GM18517 (cell line): Measurements from ENCODE around the gene EDEM1.
A peak's percentile ranks its signal among the peaks of the same experiment; 100 is the strongest.
"Not testable (repeated sequence)": the region's sequence is repeated elsewhere in the genome, so short reads cannot be mapped to it uniquely, and the experiment has no call there.

ENCODE experiments used
- ATAC-seq: cut with Tn5 transposase; IDR thresholded peaks from one replicate; pipeline ENCODE4 v1.9.1; 2021; ENCODE audit warnings: mild to moderate bottlenecking, moderate library complexity; ENCODE audit not compliant: unreplicated experiment

The EDEM1 gene

DNA sequence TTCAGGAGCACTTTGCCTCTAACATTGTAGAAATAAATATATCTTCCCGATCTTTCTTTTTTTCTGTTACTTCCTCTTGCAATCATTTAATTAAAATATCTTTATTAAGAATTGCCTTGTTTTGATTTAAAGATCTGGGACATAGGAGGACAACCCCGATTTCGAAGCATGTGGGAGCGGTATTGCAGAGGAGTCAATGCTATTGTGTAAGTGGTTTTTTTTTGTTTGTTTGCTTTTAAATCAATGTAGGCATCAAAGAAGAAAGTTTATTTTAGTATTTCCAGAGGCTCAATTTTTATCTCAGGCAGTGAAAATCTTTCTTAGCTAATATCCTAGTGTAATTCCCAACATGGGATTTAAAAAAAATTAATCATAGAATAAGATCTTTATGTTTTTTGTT, 15.5 kb upstream of the EDEM1 start:
- ATAC-seq = no peak

DNA sequence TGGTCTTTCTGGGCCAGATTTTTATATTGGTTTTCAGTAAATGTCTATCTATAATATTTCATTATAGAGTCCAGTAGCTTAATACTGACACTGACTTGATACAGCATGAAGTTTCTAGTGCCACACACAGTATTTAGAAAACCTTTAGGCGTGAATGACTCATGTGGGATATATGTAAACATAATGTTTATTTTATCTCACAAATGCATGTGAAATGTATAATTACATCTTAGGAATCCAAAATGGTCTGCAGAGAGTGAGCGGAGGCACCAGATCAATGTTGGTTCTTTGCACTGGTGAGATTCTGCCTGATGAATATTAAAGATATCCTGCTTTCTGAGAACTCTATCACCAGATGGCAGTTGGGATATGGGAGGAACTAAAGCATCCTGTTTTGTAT, 8.5 kb upstream of the EDEM1 start:
- not testable (repeated sequence) for ATAC-seq

DNA sequence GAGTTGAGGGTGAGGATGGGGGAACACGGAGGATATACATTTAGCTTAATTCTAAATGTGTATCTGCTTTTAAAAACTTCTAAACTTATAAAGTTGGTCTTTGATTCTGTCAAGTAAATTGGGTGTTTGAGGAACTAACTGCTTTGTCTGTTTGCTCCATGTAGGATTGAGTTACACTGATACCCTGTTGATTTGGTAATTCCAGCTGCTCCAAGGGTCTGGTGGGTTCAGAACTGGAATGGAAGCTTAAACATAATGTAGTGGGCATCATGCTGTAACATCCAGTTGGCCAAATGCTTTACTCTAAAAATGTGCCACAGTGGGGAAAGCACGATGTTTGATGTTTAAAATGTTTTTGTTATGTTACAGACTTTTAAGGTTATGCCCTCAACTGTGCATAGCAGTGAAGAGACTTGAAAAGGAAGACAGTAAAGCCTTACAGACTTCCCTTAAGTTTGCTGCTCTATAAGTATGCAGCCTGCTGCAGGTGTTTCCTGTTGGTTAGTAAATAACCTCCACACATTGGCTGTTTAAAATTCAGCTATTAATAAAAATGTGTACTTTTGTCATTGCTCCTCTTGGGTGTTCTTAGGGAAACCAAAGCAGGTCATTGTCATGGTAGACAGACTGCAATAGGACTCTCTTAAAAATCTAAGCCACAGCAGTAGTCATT, 5.9 kb upstream of the EDEM1 start:
- ATAC-seq = peak; percentile 70

DNA sequence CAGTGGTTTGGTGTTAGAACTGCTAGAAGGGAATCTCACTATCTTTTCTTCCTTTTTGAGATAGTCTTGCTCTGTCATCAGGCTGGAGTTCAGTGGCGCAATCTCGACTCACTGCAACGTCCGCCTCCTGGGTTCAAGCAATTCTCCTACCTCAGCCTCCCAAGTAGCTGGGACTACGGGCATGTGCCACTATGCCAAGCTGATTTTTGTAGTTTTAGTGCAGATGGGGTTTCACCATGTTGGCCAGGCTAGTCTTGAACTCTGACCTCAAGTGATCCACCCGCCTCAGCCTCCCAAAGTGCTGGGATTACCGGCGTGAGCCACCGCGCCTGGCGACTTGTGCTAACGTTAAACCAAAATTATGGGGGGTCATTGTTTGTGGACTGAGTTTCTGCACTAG, 3.8 kb upstream of the EDEM1 start:
- ATAC-seq = not testable (repeated sequence)

DNA sequence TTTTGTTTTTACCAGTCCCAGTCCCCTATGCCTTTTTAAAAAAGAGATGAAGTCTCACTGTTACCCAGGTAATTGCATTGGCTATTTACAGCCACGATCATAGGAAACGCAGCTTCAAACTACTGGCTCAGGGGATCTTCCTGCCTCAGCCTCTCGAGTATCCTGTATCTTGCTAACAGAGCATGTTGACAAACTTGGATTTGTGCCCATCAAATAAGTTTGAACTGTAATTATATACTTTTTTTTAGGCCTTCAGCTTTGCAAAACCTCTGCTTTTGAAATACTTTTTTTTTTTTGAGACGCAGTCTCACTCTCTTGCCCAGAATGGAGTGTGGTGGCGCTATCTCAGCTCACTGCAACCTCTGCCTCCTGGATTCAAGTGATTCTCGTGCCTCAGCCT, 3.0 kb upstream of the EDEM1 start:
- no peak for ATAC-seq

DNA sequence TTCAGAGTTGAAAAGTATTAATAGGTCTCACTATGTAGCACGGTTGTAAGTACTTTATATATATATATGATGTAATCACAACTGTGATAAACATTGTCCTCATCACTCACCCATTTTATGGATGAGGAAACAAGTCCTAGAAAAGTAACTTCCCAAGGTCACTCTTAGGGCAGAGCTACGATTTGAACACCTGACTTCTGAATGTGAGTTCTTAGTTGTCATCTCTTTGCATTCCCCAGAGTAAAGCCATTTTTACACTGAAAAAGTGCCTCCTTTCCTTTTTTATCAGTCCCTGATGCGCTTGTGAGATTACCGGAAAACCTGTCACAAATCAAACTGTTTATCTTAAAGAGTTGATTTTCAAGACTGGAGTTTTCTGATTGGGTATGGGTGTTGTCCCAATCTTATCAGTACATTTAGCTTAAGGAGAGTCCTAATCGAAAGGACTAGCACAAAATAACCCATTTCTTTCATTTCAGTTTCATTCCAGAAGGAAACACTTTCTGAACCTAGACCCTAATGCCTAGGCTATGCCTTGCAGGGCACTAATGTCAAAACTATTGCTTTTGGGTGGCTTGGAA, 2.3 kb upstream of the EDEM1 start:
- no peak for ATAC-seq

DNA sequence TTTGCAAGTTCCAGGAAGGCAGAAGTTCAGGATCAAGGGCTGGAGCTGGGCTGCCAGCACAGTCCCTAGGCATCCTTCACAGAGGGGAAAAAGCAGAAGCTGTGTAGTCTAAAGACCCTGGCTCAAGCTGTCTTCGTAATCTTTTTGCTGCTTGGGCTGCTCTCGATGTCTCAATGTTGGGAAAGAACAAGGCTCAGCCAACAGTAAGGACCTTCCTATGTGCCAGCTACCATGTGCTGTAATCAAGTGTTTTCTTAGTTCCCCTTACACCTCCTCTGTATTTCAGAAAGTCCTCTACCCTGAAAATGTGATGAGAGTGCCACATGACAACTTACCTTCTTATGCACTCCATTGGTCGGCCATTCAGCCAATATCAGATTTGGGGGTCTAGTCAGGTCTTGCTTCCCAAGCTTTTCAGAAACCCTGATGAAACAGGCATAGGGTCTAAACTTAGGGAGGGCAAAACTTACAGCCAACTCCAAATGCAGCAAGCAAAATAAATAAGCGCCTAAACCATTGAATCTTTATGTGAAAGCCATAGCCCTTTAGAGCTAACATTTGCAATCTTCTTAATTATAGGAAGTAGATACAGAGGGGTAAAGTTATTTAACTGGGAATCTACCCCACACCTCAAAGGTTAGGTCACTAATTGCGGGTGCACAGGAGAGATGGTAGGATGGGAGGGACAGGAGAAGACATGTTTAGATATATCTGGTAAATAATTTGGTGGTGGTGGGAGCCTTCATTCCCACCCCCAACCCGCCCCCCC, 1.2 kb upstream of the EDEM1 start:
- peak; percentile 29 for ATAC-seq

DNA sequence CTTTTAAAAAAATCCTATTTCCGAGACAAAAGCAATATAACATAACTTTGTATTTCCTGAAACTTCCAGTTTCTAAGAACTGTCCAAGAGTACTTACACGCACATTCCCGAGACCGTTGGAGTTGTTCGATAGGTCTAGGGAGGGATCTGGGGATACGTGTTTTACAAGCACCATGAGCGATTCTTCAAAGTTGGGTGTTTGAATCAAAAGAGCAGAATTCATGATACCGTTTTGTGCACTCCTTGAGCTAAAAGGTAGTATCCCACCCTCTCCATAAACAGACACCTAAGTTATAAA, 700 bp upstream of the EDEM1 start:
- no peak for ATAC-seq

DNA sequence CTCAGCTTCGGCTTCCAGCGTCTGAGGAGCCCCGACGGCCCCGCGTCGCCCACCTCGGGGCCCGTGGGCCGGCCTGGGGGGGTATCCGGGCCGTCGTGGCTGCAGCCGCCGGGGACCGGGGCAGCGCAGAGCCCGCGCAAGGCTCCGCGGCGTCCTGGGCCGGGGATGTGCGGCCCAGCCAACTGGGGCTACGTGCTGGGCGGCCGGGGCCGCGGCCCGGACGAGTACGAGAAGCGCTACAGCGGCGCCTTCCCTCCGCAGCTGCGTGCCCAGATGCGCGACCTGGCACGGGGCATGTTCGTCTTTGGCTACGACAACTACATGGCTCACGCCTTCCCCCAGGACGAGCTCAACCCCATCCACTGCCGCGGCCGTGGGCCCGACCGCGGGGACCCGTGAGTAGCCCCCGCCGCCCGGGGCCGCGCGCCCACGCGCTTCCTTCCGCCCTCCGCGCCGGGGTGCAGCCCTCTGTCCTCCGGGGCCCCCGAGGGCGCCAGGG, 462 bp downstream of the EDEM1 start:
- ATAC-seq = peak; percentile 4

DNA sequence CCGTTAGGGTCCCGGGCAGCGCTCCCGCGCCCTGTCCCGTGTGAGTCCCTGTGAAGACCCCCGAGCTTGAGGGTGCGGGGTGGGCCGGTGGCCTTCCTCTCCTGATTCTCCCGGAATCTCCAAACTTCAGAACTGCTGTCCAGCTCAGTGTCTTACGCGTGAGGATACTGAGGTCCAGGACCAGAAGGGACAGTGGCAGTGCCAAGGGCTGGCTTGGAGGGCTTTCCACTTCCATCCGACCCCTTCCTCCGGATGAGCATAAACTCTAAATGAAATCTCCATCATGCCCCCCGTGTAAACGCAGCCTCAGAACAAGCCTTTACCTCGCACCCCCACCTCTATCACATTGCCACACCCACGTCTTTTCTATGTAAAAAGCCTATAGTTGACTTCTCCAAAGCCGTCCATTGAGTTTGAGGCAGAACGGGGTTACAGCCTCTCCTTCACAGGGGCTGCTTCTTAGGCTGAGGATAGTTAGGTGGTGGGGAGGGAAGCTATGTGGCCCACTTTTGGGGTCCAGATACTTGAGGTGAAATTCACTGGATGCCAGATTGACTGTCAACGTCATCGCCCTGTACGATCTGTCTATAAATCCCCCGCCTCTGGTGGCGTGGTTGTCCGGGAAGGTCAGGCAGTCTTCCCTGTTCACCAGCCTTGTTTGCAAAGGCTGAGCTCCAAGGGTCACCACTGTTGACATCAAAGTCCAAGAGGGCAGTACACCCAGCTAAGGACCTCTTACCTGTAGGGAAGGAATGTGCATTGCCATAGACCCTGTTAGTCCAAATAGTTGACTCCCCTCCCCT, 1.1 kb downstream of the EDEM1 start:
- ATAC-seq = no peak

DNA sequence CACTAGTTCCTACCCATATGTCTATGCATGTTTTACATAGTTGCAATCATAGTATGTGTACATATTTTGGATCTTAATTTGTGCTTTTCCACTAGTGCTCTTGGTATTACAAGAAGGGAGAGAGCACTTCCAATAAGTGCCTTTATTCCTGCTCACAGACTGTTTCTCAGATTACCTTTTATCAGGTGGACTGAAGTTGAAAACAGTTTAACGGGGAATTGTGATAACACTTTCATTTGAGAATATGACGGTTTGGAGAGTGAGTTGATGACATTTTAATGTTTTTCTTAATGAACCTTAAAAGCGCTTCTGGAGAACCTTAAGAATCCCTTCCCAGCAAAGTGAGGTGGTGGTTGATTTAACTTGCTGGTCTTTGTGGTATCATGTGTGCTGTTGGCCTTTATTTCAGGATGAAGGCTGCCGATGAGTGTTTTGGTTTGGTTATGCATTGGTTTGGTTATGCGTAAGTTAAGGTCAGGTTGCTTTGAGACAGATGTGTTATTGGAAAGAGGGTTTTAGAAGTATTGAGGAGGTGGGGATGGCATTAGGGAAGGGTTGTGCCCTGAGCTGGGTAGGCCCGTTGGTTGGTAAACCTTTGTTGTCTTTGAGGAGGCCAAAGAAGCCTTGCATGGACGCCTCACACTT, 2.8 kb downstream of the EDEM1 start:
- ATAC-seq = no peak

DNA sequence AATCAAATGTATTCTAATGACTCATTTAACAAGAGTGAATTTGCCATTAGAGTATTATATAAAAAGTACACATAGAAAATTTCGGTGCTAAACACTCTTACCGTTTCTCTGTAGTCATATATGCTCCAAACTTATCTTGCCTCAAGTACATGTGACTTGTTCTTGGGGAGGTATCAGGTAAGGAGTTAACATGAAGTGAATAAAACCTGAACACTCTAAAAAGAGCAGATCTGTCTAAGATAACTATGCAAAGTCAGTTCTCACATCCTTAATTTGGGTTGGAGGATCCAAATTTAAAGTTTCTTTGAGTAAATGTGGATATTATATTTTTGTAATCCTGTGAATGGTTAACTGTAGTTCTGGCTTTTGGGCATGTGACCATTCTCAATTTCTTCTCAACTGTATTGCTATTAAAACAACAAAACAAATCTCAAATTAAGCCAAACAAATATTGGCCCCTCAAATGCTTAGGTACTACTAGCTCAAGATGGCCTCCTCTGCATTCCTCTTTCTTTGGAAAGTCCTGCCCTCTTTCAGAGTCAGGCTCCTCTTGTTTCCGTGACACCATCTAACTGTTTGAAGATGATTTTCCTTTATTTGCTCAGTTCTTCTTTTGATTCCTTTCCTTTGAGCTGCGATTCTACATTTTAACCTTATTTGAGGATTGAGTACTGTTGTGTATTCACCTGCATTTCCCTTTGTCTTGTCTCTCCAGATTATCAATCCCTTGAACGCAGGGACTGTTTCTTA, 4.2 kb downstream of the EDEM1 start:
- ATAC-seq = no peak

DNA sequence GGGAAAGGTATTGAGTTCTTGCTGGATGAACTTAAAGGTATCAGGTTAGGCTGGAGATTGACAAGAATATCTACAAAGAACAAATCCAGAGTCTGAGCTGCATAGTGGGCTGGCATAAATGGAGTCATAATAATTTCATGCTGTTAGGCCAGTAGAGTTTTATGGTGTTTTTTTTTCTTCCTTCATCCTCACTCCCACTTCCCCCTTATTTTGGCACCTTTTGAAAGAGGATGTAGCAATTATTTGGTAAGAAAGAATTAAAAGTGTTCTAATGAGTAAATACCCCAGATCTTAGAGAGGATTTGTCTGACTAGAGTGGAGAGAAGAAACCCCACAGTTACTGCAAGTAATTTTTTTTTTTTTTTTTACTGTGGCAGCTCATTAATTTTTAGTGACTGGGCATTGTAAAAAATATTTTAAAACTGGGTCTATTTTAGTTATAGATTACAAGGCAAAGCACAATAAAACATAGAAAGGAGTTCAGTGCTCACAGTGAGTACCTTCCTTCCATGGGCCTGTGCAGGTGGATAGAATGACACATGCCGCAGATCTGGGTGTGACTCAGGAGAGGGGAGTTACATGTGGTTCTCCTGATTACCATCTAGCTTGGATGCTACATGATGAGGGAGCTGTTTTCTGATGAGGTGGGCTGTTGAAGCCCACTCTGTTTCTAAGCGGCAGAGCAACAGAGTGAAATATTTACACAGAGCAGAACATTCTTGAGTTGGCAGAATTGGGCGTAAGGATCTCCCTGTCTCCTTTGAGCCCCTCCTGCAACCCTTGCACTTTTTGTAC, 5.3 kb downstream of the EDEM1 start:
- ATAC-seq = no peak

DNA sequence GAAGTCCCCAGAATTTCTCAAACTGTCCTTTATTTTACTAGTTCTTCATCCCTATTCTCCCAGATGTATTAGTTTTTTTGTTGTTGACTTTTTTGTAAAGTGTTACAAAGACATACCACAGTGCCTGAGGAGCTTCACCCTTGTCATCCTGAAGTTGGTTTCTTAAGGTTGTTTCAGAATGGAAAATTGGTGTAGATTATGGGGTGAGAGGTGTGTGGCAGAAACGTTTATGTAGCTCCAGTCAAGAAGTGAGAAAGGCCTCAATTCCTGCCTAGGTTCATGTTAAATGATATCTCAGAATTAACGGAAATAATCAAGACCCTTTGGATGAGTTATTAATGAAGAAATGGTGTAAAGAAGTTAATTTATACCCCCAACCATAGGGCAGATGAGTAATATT, 6.8 kb downstream of the EDEM1 start:
- no peak for ATAC-seq

DNA sequence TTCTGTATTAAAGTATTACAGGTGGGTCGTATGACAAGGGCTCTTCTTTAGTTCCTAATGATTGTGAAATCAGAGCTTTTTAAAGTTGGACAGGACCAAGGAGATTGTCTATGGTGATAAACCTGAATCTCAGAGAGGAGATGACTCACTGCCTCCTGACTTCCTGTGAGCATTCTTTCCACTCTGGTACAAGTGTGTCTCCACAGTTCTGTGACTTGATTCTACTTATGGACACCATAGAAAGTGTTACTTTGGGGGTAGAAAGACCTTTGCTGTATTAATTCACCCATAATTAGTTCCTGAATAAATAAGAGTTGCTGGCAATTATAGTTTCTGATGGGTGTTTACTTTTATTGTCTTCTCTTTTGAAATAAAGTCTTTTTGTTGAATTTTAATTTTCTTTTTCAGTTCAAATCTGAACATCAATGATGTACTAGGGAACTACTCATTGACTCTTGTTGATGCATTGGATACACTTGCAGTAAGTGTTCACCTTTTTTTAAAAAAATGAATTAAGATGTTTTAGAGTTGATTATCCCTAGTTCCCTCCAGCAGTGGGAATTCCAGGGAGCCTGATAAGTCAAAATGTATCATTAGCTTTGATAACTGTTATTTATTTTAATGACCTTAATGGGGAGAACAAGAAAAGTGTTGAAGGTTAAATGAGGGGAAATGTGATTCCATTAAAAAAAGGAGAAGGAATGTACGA, 7.4 kb downstream of the EDEM1 start:
- peak; percentile 35 for ATAC-seq

DNA sequence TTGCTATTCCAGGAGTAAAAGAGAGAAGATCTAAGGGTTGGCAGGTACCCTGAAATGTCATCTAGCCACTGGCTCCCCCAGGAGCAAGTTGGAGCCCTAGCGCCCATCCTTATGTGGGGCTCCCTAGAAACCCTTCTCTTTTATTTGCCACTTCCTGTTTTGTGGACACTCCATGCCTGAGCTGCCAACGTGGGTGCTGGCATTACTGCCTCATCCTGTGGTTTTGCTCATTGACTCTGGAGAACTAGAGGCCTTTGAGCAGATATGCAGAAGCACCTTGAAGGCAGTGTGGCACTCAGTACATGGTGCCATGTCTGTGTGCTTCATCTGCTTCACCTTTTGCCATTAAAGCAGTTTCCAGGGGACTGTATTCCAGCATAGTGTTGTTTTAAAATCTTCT, 8.1 kb downstream of the EDEM1 start:
- no peak for ATAC-seq

DNA sequence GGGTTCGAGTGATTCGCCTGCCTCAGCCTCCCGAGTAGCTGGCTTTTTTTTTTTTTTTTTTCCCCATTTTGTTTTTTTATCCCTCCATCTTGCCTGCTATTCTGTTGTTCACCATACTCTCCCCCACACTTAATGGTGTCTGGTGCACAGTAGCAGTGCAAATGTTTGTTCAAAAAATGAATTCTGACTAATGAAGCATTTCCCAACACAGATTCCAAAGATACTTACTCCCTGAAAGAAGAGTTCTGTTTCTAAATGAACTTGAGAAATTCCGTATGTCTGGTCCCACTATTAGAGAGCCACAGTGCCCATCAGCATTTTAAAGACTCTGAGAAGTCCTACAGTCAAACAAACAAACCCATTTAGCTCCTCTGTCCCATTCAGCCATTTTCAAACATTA, 9.5 kb downstream of the EDEM1 start:
- no peak for ATAC-seq

DNA sequence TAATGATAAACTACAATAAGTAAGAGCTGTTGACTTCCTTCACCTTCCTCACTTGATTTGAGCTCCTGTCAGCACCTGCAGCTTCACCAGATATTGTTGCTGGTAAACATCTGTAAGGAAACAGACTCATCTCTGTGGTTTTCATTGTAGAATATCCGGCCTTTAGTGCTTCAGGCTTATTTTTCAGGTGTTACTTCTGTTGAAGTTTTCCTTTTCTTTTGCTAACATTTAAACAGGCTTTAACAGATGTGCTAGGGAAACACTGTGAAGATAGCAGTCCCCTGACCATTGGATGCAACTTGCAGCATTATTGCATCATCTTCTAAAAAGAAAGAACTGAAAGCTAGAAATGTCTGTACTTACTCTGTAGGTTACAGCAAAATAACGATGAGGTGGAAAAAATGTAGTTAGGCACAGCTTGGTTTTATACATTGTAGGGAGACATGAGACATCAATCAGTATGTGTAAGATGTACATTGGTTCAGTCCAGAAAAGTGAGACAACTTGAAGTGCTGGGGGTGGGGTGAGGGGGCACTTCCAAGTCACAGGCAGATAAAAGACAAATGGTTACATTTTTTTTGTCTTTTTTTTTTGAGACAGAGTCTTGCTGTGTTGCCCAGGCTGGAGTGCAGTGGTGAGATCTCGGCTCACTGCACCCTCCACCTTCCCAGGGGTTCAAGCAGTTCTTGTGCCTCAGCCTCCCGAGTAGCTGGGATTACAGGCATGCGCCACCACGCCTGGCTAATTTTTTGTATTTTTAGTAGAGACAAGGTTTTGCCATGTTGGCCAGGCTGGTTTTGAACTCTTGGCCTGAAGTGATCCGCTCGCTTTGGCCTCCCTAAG, 10.2 kb downstream of the EDEM1 start:
- ATAC-seq = peak; percentile 78
